GM23338 (cell line): ENCODE data around the gene CCDC117. TPM values are rescaled to one million over a fixed set of nuclear protein-coding genes. Genes with fewer than 3 reads are reported as not detected.

Experiments
- ATAC-seq: fragments of 200-7000 bp; cut with Tn5 transposase; 3 replicates; pipeline ENCODE4 v1.9.1; 2020
- DNase-seq: peaks from one replicate; pipeline ENCODE4 v3.0.0-alpha.2; 2015; ENCODE audit warnings: low spot score
- H2AFZ ChIP-seq: fragments of 200-600 bp; sonication (generic); 2 replicates; pipeline ENCODE4 v1.8.0; 2016; ENCODE audit warnings: antibody characterized with exemption, mild to moderate bottlenecking, moderate library complexity
- H3F3A ChIP-seq: fragments of 200-600 bp; sonication (generic); replicated peaks from 2 replicates; pipeline ENCODE4 v1.8.0; 2017; ENCODE audit warnings: antibody characterized with exemption, mixed run types, low read depth
- H3K27ac ChIP-seq: fragments of 200-600 bp; sonication (generic); 2 replicates; pipeline ENCODE4 v1.6.1; 2016; ENCODE audit warnings: low read depth
- H3K27me3 ChIP-seq: fragments of 200-600 bp; sonication (generic); 2 replicates; pipeline ENCODE4 v1.8.0; 2016; ENCODE audit warnings: mild to moderate bottlenecking, mixed run types, moderate library complexity; ENCODE audit not compliant: insufficient read depth
- H3K36me3 ChIP-seq: fragments of 200-600 bp; sonication (generic); 2 replicates; pipeline ENCODE4 v1.8.0; 2016; ENCODE audit warnings: mild to moderate bottlenecking; ENCODE audit not compliant: insufficient read depth
- H3K4me1 ChIP-seq: fragments of 200-600 bp; sonication (generic); 2 replicates; pipeline ENCODE4 v1.8.0; 2016; ENCODE audit warnings: mild to moderate bottlenecking, moderate library complexity; ENCODE audit not compliant: insufficient read depth
- H3K4me2 ChIP-seq: fragments of 200-600 bp; sonication (generic); 2 replicates; pipeline ENCODE4 v1.7.1; 2017; ENCODE audit warnings: mixed run types
- H3K4me3 ChIP-seq: fragments of 200-600 bp; sonication (generic); 2 replicates; pipeline ENCODE4 v1.6.1; 2016; ENCODE audit warnings: mixed run types
- H3K79me2 ChIP-seq: fragments of 200-600 bp; sonication (generic); replicated peaks from 2 replicates; pipeline ENCODE4 v1.8.0; 2017; ENCODE audit warnings: mild to moderate bottlenecking; ENCODE audit not compliant: insufficient read depth
- H3K9me2 ChIP-seq: fragments of 200-600 bp; sonication (generic); 2 replicates; pipeline ENCODE4 v1.8.0; 2017; ENCODE audit not compliant: insufficient read depth
- H4K20me1 ChIP-seq: fragments of 200-600 bp; sonication (generic); replicated peaks from 2 replicates; pipeline ENCODE4 v1.8.0; 2017; ENCODE audit warnings: mild to moderate bottlenecking; ENCODE audit not compliant: insufficient read depth
- H3K27ac Mint-ChIP-seq: 2 replicates; pipeline ENCODE4 v1.8.0; 2020; ENCODE audit warnings: inconsistent platforms, mild to moderate bottlenecking, moderate library complexity, mixed read lengths
- H3K27me3 Mint-ChIP-seq: 3 replicates; pipeline ENCODE4 v1.8.0; 2022; ENCODE audit warnings: low read depth, mild to moderate bottlenecking, moderate library complexity, mixed read lengths, inconsistent platforms; ENCODE audit not compliant: insufficient read depth, poor library complexity
- H3K36me3 Mint-ChIP-seq: 3 replicates; pipeline ENCODE4 v1.8.0; 2021; ENCODE audit warnings: low read depth, mild to moderate bottlenecking, inconsistent platforms, moderate library complexity, mixed read lengths
- H3K4me1 Mint-ChIP-seq: 3 replicates; pipeline ENCODE4 v1.8.0; 2020; ENCODE audit warnings: mild to moderate bottlenecking, inconsistent platforms, mixed read lengths
- H3K4me3 Mint-ChIP-seq: 3 replicates; pipeline ENCODE4 v1.8.0; 2021; ENCODE audit warnings: moderate library complexity, mild to moderate bottlenecking, inconsistent platforms, mixed read lengths
- H3K9me3 Mint-ChIP-seq: 3 replicates; pipeline ENCODE4 v1.8.0; 2020; ENCODE audit warnings: moderate library complexity, mild to moderate bottlenecking, inconsistent platforms, mixed read lengths
- CREB1 ChIP-seq: fragments of 250-450 bp; sonication (Bioruptor Pico); IDR thresholded peaks from 2 replicates; pipeline ENCODE4 v1.5.0; 2020; ENCODE audit warnings: low read depth, mild to moderate bottlenecking, moderate library complexity
- CTCF ChIP-seq, 2 experiments: fragments of 200-600 bp in 1 of 2; sonication (generic) in 1 of 2; conservative IDR thresholded peaks; 2 replicates each; pipeline versions ENCODE4 v1.5.1 to v1.6.1; 2016 to 2017; ENCODE audit warnings: antibody characterized with exemption in 2 of 2, low read depth in 2 of 2, mild to moderate bottlenecking in 2 of 2, moderate library complexity in 1 of 2
- ETS1 ChIP-seq: IDR thresholded peaks from 2 replicates; pipeline ENCODE4 v1.6.1; 2016; ENCODE audit warnings: antibody characterized with exemption
- EZH2 ChIP-seq: fragments of 200-600 bp; sonication (generic); IDR thresholded peaks from one replicate; pipeline ENCODE4 v1.8.0; 2017; ENCODE audit warnings: antibody characterized with exemption, mild to moderate bottlenecking, low read depth; ENCODE audit not compliant: unreplicated experiment
- EZH2phosphoT487 ChIP-seq: fragments of 200-600 bp; sonication (generic); IDR thresholded peaks from one replicate; pipeline ENCODE4 v1.8.1; 2018; ENCODE audit warnings: antibody characterized with exemption; ENCODE audit not compliant: unreplicated experiment
- JUNB ChIP-seq: IDR thresholded peaks from one replicate; pipeline ENCODE4 v1.6.1; 2016; ENCODE audit warnings: antibody characterized with exemption; ENCODE audit not compliant: unreplicated experiment
- NANOG ChIP-seq: IDR thresholded peaks from 2 replicates; pipeline ENCODE4 v1.6.1; 2016; ENCODE audit warnings: antibody characterized with exemption, borderline replicate concordance
- POLR2AphosphoS5 ChIP-seq: IDR thresholded peaks from 2 replicates; pipeline ENCODE4 v1.6.1; 2016; ENCODE audit warnings: antibody characterized with exemption, low read depth
- STAT1 ChIP-seq: IDR thresholded peaks from one replicate; pipeline ENCODE4 v1.6.1; 2016; ENCODE audit warnings: antibody characterized with exemption; ENCODE audit not compliant: unreplicated experiment
- ZNF114 ChIP-seq: fragments of 250-450 bp; sonication (Bioruptor Pico); IDR thresholded peaks from 2 replicates; pipeline ENCODE4 v1.5.0; 2020; ENCODE audit warnings: mild to moderate bottlenecking, moderate library complexity
- polyA plus RNA-seq: library from polyadenylated mRNA; unstranded; fragments of >200 nt; fragmentation: Nextera tagmentation; extraction: Ambion mirVana; gene quantifications from 2 replicates; pipeline ENCODE4 v1.2.1, GENCODE V29; 2016
- total RNA-seq: library from RNA; depleted of rRNA; stranded (reverse); fragments of >200 nt; shearing (Covaris generic); gene quantifications from 2 replicates; pipeline ENCODE4 v1.2.3, GENCODE V29; 2014
- TF ChIP-seq, protein P1 (sequence below): IDR thresholded peaks from one replicate; pipeline ENCODE4 v1.6.1; 2018; ENCODE audit warnings: antibody characterized with exemption; ENCODE audit not compliant: unreplicated experiment
- TF ChIP-seq, protein P2 (sequence below): fragments of 250-450 bp; sonication (Bioruptor Pico); IDR thresholded peaks from 2 replicates; pipeline ENCODE4 v1.5.0; 2020; ENCODE audit warnings: mild to moderate bottlenecking, moderate library complexity

CCDC117 gene
- total and polyA plus RNA-seq, 2 experiments from 2014 or later: 23.9 to 54.1 TPM

DNA sequence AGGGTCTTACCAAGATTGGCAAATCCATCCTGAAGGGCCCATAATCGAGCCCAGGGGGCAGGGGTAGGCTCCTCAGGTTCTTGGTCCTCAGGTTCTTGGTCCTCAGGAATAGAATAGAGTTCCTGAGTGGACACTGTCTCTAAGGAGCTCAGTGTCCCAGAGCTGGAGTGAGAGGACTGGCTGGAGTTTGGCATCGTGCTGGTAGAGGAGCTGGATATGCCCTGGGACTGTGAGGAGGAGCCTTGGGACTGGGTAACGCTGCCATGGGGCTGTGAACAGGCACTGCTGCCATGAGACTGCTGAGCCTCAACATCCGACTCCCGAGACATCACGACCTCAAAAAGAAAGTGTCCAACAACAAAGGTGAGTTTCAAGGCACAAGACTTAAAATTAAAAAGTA is 38.1 kb upstream of the CCDC117 start:
- Histone ChIP-seq H3K4me1 (peaks cover 27% of the 10 kb centered on the region), H3K9me2 (no peaks in the 10 kb centered on the region), H3K4me3 (no peak overlapping the region), H3K36me3 (peaks cover 14% of the 10 kb centered on the region), H3F3A (peaks cover 4% of the 10 kb centered on the region; the same call in 1 of the 2 replicates), H3K27me3 (no peaks in the 10 kb centered on the region), H3K27ac (peak overlapping the region; percentile 68), H3K79me2 (peaks cover 62% of the 10 kb centered on the region), H2AFZ (no peak overlapping the region), H3K4me2 (no peak overlapping the region), H4K20me1 (no peaks in the 10 kb centered on the region; the same call in 1 of the 2 replicates)
- ATAC-seq: no peak
- peaks cover 2% of the 10 kb centered on the region for H3K27me3 Mint-ChIP-seq
- peak overlapping the region; percentile 28; the same call in 1 of the 2 replicates for H3K27ac Mint-ChIP-seq
- peaks cover 43% of the 10 kb centered on the region for H3K4me1 Mint-ChIP-seq
- no peaks in the 10 kb centered on the region for H3K9me3 Mint-ChIP-seq
- TF ChIP-seq NANOG (no peak), CREB1 (no peak), EZH2phosphoT487 (no peak), POLR2AphosphoS5 (no peak), ZNF114 (no peak), EZH2 (no peak), CTCF (conservative IDR thresholded peaks at IDR 0.05; ENCODE audit: low read depth in 2 of 2) (no peak), ETS1 (no peak), JUNB (no peak), STAT1 (no peak)
- TF ChIP-seq, protein P1, sequence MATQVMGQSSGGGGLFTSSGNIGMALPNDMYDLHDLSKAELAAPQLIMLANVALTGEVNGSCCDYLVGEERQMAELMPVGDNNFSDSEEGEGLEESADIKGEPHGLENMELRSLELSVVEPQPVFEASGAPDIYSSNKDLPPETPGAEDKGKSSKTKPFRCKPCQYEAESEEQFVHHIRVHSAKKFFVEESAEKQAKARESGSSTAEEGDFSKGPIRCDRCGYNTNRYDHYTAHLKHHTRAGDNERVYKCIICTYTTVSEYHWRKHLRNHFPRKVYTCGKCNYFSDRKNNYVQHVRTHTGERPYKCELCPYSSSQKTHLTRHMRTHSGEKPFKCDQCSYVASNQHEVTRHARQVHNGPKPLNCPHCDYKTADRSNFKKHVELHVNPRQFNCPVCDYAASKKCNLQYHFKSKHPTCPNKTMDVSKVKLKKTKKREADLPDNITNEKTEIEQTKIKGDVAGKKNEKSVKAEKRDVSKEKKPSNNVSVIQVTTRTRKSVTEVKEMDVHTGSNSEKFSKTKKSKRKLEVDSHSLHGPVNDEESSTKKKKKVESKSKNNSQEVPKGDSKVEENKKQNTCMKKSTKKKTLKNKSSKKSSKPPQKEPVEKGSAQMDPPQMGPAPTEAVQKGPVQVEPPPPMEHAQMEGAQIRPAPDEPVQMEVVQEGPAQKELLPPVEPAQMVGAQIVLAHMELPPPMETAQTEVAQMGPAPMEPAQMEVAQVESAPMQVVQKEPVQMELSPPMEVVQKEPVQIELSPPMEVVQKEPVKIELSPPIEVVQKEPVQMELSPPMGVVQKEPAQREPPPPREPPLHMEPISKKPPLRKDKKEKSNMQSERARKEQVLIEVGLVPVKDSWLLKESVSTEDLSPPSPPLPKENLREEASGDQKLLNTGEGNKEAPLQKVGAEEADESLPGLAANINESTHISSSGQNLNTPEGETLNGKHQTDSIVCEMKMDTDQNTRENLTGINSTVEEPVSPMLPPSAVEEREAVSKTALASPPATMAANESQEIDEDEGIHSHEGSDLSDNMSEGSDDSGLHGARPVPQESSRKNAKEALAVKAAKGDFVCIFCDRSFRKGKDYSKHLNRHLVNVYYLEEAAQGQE: no peak
- TF ChIP-seq, protein P2, sequence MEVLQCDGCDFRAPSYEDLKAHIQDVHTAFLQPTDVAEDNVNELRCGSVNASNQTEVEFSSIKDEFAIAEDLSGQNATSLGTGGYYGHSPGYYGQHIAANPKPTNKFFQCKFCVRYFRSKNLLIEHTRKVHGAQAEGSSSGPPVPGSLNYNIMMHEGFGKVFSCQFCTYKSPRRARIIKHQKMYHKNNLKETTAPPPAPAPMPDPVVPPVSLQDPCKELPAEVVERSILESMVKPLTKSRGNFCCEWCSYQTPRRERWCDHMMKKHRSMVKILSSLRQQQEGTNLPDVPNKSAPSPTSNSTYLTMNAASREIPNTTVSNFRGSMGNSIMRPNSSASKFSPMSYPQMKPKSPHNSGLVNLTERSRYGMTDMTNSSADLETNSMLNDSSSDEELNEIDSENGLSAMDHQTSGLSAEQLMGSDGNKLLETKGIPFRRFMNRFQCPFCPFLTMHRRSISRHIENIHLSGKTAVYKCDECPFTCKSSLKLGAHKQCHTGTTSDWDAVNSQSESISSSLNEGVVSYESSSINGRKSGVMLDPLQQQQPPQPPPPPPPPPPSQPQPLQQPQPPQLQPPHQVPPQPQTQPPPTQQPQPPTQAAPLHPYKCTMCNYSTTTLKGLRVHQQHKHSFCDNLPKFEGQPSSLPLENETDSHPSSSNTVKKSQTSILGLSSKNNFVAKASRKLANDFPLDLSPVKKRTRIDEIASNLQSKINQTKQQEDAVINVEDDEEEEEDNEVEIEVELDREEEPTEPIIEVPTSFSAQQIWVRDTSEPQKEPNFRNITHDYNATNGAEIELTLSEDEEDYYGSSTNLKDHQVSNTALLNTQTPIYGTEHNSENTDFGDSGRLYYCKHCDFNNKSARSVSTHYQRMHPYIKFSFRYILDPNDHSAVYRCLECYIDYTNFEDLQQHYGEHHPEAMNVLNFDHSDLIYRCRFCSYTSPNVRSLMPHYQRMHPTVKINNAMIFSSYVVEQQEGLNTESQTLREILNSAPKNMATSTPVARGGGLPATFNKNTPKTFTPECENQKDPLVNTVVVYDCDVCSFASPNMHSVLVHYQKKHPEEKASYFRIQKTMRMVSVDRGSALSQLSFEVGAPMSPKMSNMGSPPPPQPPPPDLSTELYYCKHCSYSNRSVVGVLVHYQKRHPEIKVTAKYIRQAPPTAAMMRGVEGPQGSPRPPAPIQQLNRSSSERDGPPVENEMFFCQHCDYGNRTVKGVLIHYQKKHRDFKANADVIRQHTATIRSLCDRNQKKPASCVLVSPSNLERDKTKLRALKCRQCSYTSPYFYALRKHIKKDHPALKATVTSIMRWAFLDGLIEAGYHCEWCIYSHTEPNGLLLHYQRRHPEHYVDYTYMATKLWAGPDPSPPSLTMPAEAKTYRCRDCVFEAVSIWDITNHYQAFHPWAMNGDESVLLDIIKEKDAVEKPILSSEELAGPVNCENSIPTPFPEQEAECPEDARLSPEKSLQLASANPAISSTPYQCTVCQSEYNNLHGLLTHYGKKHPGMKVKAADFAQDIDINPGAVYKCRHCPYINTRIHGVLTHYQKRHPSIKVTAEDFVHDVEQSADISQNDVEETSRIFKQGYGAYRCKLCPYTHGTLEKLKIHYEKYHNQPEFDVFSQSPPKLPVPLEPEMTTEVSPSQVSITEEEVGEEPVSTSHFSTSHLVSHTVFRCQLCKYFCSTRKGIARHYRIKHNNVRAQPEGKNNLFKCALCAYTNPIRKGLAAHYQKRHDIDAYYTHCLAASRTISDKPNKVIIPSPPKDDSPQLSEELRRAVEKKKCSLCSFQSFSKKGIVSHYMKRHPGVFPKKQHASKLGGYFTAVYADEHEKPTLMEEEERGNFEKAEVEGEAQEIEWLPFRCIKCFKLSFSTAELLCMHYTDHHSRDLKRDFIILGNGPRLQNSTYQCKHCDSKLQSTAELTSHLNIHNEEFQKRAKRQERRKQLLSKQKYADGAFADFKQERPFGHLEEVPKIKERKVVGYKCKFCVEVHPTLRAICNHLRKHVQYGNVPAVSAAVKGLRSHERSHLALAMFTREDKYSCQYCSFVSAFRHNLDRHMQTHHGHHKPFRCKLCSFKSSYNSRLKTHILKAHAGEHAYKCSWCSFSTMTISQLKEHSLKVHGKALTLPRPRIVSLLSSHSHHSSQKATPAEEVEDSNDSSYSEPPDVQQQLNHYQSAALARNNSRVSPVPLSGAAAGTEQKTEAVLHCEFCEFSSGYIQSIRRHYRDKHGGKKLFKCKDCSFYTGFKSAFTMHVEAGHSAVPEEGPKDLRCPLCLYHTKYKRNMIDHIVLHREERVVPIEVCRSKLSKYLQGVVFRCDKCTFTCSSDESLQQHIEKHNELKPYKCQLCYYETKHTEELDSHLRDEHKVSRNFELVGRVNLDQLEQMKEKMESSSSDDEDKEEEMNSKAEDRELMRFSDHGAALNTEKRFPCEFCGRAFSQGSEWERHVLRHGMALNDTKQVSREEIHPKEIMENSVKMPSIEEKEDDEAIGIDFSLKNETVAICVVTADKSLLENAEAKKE: no peak
- no peak for DNase-seq
- H3K4me3 Mint-ChIP-seq: no peak overlapping the region
- peaks cover 42% of the 10 kb centered on the region for H3K36me3 Mint-ChIP-seq
